Measurements from ENCODE around the gene WDR45.

DNA sequence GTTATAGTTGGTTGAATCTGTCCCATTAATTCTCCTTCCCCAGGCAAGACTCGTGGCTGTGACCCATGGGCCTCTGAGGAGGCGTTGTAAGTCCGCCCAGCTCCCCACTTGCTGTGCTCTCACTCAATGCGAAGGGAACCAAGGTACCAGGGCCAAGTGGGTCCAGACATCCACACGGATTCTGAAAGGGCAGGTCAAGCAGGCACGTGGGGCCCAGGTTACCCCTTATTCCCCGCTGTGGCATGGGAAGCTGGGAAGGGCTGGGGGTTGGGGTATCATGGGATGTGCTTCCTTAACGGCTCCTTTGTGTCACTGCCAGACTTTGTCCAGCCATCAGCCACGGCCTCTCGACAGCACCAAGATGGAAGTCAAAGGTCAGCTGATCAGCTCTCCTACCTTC is 17.8 kb downstream of the WDR45 start:
- TF ChIP-seq, protein P1, sequence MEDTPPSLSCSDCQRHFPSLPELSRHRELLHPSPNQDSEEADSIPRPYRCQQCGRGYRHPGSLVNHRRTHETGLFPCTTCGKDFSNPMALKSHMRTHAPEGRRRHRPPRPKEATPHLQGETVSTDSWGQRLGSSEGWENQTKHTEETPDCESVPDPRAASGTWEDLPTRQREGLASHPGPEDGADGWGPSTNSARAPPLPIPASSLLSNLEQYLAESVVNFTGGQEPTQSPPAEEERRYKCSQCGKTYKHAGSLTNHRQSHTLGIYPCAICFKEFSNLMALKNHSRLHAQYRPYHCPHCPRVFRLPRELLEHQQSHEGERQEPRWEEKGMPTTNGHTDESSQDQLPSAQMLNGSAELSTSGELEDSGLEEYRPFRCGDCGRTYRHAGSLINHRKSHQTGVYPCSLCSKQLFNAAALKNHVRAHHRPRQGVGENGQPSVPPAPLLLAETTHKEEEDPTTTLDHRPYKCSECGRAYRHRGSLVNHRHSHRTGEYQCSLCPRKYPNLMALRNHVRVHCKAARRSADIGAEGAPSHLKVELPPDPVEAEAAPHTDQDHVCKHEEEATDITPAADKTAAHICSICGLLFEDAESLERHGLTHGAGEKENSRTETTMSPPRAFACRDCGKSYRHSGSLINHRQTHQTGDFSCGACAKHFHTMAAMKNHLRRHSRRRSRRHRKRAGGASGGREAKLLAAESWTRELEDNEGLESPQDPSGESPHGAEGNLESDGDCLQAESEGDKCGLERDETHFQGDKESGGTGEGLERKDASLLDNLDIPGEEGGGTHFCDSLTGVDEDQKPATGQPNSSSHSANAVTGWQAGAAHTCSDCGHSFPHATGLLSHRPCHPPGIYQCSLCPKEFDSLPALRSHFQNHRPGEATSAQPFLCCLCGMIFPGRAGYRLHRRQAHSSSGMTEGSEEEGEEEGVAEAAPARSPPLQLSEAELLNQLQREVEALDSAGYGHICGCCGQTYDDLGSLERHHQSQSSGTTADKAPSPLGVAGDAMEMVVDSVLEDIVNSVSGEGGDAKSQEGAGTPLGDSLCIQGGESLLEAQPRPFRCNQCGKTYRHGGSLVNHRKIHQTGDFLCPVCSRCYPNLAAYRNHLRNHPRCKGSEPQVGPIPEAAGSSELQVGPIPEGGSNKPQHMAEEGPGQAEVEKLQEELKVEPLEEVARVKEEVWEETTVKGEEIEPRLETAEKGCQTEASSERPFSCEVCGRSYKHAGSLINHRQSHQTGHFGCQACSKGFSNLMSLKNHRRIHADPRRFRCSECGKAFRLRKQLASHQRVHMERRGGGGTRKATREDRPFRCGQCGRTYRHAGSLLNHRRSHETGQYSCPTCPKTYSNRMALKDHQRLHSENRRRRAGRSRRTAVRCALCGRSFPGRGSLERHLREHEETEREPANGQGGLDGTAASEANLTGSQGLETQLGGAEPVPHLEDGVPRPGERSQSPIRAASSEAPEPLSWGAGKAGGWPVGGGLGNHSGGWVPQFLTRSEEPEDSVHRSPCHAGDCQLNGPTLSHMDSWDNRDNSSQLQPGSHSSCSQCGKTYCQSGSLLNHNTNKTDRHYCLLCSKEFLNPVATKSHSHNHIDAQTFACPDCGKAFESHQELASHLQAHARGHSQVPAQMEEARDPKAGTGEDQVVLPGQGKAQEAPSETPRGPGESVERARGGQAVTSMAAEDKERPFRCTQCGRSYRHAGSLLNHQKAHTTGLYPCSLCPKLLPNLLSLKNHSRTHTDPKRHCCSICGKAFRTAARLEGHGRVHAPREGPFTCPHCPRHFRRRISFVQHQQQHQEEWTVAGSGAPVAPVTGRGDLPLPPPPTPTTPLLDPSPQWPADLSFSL (CRISPR knock-in tag; IDR thresholded peaks at IDR 0.05), result no peak
- TF ChIP-seq HNF4G (IDR thresholded peaks at IDR 0.05; ENCODE audit: borderline replicate concordance, low read depth, low read length) (no peak), HNF4G (CRISPR knock-in tag; IDR thresholded peaks at IDR 0.05; ENCODE audit: borderline replicate concordance, low read depth) (no peak), ZNF674 (CRISPR knock-in tag; IDR thresholded peaks at IDR 0.05; ENCODE audit: low read depth) (no peak), KDM2A (CRISPR knock-in tag; IDR thresholded peaks at IDR 0.05; ENCODE audit: borderline replicate concordance, low read depth) (no peak)
- TF ChIP-seq, protein P2, sequence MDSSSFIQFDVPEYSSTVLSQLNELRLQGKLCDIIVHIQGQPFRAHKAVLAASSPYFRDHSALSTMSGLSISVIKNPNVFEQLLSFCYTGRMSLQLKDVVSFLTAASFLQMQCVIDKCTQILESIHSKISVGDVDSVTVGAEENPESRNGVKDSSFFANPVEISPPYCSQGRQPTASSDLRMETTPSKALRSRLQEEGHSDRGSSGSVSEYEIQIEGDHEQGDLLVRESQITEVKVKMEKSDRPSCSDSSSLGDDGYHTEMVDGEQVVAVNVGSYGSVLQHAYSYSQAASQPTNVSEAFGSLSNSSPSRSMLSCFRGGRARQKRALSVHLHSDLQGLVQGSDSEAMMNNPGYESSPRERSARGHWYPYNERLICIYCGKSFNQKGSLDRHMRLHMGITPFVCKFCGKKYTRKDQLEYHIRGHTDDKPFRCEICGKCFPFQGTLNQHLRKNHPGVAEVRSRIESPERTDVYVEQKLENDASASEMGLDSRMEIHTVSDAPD (CRISPR knock-in tag; IDR thresholded peaks at IDR 0.05), result no peak
- TF ChIP-seq, protein P3, sequence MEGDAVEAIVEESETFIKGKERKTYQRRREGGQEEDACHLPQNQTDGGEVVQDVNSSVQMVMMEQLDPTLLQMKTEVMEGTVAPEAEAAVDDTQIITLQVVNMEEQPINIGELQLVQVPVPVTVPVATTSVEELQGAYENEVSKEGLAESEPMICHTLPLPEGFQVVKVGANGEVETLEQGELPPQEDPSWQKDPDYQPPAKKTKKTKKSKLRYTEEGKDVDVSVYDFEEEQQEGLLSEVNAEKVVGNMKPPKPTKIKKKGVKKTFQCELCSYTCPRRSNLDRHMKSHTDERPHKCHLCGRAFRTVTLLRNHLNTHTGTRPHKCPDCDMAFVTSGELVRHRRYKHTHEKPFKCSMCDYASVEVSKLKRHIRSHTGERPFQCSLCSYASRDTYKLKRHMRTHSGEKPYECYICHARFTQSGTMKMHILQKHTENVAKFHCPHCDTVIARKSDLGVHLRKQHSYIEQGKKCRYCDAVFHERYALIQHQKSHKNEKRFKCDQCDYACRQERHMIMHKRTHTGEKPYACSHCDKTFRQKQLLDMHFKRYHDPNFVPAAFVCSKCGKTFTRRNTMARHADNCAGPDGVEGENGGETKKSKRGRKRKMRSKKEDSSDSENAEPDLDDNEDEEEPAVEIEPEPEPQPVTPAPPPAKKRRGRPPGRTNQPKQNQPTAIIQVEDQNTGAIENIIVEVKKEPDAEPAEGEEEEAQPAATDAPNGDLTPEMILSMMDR (CRISPR knock-in tag; IDR thresholded peaks at IDR 0.05), result no peak
- TF ChIP-seq, protein P4, sequence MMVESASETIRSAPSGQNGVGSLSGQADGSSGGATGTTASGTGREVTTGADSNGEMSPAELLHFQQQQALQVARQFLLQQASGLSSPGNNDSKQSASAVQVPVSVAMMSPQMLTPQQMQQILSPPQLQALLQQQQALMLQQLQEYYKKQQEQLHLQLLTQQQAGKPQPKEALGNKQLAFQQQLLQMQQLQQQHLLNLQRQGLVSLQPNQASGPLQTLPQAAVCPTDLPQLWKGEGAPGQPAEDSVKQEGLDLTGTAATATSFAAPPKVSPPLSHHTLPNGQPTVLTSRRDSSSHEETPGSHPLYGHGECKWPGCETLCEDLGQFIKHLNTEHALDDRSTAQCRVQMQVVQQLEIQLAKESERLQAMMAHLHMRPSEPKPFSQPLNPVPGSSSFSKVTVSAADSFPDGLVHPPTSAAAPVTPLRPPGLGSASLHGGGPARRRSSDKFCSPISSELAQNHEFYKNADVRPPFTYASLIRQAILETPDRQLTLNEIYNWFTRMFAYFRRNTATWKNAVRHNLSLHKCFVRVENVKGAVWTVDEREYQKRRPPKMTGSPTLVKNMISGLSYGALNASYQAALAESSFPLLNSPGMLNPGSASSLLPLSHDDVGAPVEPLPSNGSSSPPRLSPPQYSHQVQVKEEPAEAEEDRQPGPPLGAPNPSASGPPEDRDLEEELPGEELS (CRISPR knock-in tag; IDR thresholded peaks at IDR 0.05), result no peak
